PC-3 (cell line): Measurements from ENCODE around the gene NHS. TPM values are rescaled to one million over a fixed set of nuclear protein-coding genes. Genes with fewer than 3 reads are reported as not detected.

Experiments used
- ATAC-seq: fragments of 200-7000 bp; cut with Tn5 transposase; 2 replicates; pipeline ENCODE4 v1.9.1; 2020; ENCODE audit warnings: mild to moderate bottlenecking, moderate library complexity
- BruUV-seq: library from RNA; stranded (reverse); fragments of 400-500 nt; replicated peaks from 2 replicates; lab custom pipeline; 2021; lab: Mats Ljungman, UMichigan
- CTCF ChIA-PET: fragments of 300-600 bp; sonication (Branson Sonifier 250); formaldehyde crosslinking; loops from one replicate; lab custom pipeline; 2022; ENCODE audit warnings: antibody characterized with exemption; lab: Charles Lee
- POLR2A ChIA-PET: fragments of 300-600 bp; sonication (Branson Sonifier 250); formaldehyde crosslinking; loops from one replicate; lab custom pipeline; 2022; ENCODE audit warnings: antibody characterized with exemption; ENCODE audit not compliant: unreplicated experiment; lab: Charles Lee
- DNase-seq: peaks from one replicate; pipeline ENCODE4 v3.0.0-alpha.2; 2015
- H2AFZ ChIP-seq: fragments of 300-600 bp; sonication (generic); 2 replicates; pipeline ENCODE4 v1.6.0; 2016; ENCODE audit warnings: antibody characterized with exemption, low read length
- H3F3A ChIP-seq: fragments of 300-600 bp; sonication (generic); one replicate; pipeline ENCODE4 v1.6.0; 2017; ENCODE audit warnings: antibody characterized with exemption, low read length, control low read depth, mild to moderate bottlenecking; ENCODE audit not compliant: unreplicated experiment
- H3K27ac ChIP-seq: fragments of 300-600 bp; sonication (generic); 2 replicates; pipeline ENCODE4 v1.5.1; 2016; ENCODE audit warnings: mild to moderate bottlenecking, low read length
- H3K27me3 ChIP-seq: fragments of 300-600 bp; sonication (generic); 2 replicates; pipeline ENCODE4 v1.6.1; 2016; ENCODE audit warnings: low read length, mixed read lengths
- H3K36me3 ChIP-seq: fragments of 300-600 bp; sonication (generic); 2 replicates; pipeline ENCODE4 v1.6.1; 2016; ENCODE audit warnings: low read depth, mixed run types, low read length, mixed read lengths
- H3K4me1 ChIP-seq: fragments of 300-600 bp; sonication (generic); 2 replicates; pipeline ENCODE4 v1.5.1; 2016; ENCODE audit warnings: low read length; ENCODE audit not compliant: insufficient read depth
- H3K4me2 ChIP-seq: fragments of 300-600 bp; sonication (generic); 2 replicates; pipeline ENCODE4 v1.6.0; 2016; ENCODE audit warnings: low read length
- H3K4me3 ChIP-seq: fragments of 300-600 bp; sonication (generic); 2 replicates; pipeline ENCODE4 v1.5.1; 2016; ENCODE audit warnings: mild to moderate bottlenecking, low read length, mixed read lengths
- H3K79me2 ChIP-seq: fragments of 300-600 bp; sonication (generic); 2 replicates; pipeline ENCODE4 v1.6.1; 2017; ENCODE audit warnings: low read length, mixed read lengths
- H3K9ac ChIP-seq: fragments of 300-600 bp; sonication (generic); 2 replicates; pipeline ENCODE4 v1.6.0; 2016; ENCODE audit warnings: mild to moderate bottlenecking, low read length
- H3K9me2 ChIP-seq: fragments of 300-600 bp; sonication (generic); replicated peaks from 2 replicates; pipeline ENCODE4 v1.6.1; 2016; ENCODE audit warnings: mixed run types, low read length, mixed read lengths
- H3K9me3 ChIP-seq: fragments of 300-600 bp; sonication (generic); 2 replicates; pipeline ENCODE4 v1.6.1; 2016; ENCODE audit warnings: low read length, mixed read lengths
- H4K20me1 ChIP-seq: fragments of 300-600 bp; sonication (generic); 2 replicates; pipeline ENCODE4 v1.6.1; 2016; ENCODE audit warnings: low read length, mixed read lengths
- EZH2 ChIP-seq: fragments of 300-600 bp; sonication (generic); IDR thresholded peaks from one replicate; pipeline ENCODE4 v1.6.1; 2017; ENCODE audit warnings: antibody characterized with exemption, mild to moderate bottlenecking, low read length; ENCODE audit not compliant: unreplicated experiment
- EZH2phosphoT487 ChIP-seq: fragments of 300-600 bp; sonication (generic); IDR thresholded peaks from 2 replicates; pipeline ENCODE4 v1.6.1; 2018; ENCODE audit warnings: mild to moderate bottlenecking, antibody characterized with exemption, low read length, borderline replicate concordance
- intact Hi-C: fragments of 100-400 bp; cut with micrococcal nuclease; formaldehyde crosslinking; loops from 2 replicates; pipeline ENCODE4 v1.9.0; 2023
- total RNA-seq: library from RNA; depleted of rRNA; stranded (reverse); fragments of >200 nt; gene quantifications from 2 replicates; pipeline ENCODE4 v1.2.3, GENCODE V29; 2014
- TF ChIP-seq, protein P1 (sequence below): fragments of 300-600 bp; sonication (generic); conservative IDR thresholded peaks from 2 replicates; pipeline ENCODE4 v1.5.1; 2017; ENCODE audit warnings: antibody characterized with exemption, low read depth, mild to moderate bottlenecking, low read length

NHS gene
- total RNA-seq, 1 experiment from 2014 or later = 4.9 TPM

DNA sequence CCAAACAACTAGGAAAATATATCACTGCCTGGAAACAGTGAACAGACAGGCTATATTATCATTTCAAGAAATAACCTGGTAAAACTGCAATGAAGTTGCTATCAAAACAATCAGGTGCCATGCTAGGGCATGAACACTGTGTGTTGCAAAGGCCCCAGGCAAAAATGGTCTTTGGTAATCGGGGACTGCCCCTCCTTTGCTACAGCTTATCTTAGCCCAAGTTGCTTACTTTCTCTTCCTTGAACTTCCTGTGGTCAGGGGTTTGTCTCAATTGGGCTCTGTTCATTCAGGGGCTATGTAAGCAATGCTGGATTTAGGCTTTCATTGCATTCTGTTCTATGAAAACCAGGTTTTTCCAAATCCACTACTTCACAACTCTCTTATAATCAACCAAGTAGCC, 392.7 kb downstream of the NHS start:
- Histone ChIP-seq H3K27me3 (peaks cover 23% of the 10 kb centered on the region), H3K9me3 (no peaks in the 10 kb centered on the region), H2AFZ (no peak overlapping the region), H3K27ac (no peak overlapping the region), H3K9ac (no peak overlapping the region), H3K79me2 (no peaks in the 10 kb centered on the region), H3F3A (no peaks in the 10 kb centered on the region), H3K9me2 (no peaks in the 10 kb centered on the region), H3K4me1 (no peaks in the 10 kb centered on the region), H3K4me3 (no peak overlapping the region), H3K36me3 (no peaks in the 10 kb centered on the region), H4K20me1 (no peaks in the 10 kb centered on the region), H3K4me2 (no peak overlapping the region)
- no peak for ATAC-seq
- BruUV-seq = no TSS peak
- intact Hi-C loops = no loop called here
- CTCF ChIA-PET = no interaction called here
- no peak for DNase-seq
- no peak for TF ChIP-seq EZH2phosphoT487
- no peak for TF ChIP-seq EZH2
- TF ChIP-seq, protein P1, sequence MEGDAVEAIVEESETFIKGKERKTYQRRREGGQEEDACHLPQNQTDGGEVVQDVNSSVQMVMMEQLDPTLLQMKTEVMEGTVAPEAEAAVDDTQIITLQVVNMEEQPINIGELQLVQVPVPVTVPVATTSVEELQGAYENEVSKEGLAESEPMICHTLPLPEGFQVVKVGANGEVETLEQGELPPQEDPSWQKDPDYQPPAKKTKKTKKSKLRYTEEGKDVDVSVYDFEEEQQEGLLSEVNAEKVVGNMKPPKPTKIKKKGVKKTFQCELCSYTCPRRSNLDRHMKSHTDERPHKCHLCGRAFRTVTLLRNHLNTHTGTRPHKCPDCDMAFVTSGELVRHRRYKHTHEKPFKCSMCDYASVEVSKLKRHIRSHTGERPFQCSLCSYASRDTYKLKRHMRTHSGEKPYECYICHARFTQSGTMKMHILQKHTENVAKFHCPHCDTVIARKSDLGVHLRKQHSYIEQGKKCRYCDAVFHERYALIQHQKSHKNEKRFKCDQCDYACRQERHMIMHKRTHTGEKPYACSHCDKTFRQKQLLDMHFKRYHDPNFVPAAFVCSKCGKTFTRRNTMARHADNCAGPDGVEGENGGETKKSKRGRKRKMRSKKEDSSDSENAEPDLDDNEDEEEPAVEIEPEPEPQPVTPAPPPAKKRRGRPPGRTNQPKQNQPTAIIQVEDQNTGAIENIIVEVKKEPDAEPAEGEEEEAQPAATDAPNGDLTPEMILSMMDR = no peak
- POLR2A ChIA-PET = no interaction called here

DNA sequence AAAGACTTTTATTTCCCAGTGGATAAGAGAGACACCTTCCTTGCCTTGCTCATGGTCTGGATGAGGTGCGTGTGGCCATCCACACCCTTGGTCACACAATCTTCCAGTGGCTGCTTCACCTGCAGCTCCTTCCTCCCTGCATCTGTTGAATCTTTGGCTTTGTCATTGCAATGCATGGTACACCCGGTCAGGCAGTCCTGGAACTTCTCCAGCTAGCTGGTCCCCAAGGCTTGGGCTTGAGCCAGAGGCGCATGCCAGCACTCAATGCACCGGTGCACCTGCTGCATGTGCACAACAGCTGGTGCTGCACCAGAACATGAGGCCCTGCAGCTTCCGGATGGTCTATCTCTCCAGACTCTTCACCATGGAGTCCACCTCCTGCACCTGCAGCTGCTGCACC, 394.0 kb downstream of the NHS start:
- Histone ChIP-seq H3K4me1 (no peaks in the 10 kb centered on the region), H3F3A (no peaks in the 10 kb centered on the region), H3K9me3 (no peaks in the 10 kb centered on the region), H2AFZ (no peak overlapping the region), H3K4me3 (no peak overlapping the region), H3K27ac (no peak overlapping the region), H4K20me1 (no peaks in the 10 kb centered on the region), H3K27me3 (peaks cover 23% of the 10 kb centered on the region), H3K4me2 (no peak overlapping the region), H3K36me3 (no peaks in the 10 kb centered on the region), H3K9ac (no peak overlapping the region), H3K9me2 (no peaks in the 10 kb centered on the region), H3K79me2 (no peaks in the 10 kb centered on the region)
- BruUV-seq = no TSS peak
- no peak for ATAC-seq
- ChIA-PET CTCF (no interaction called here), POLR2A (no interaction called here)
- no peak for DNase-seq
- intact Hi-C loops = no loop called here
- no peak for TF ChIP-seq EZH2
- TF ChIP-seq, protein P1 = no peak
- TF ChIP-seq EZH2phosphoT487 = no peak

DNA sequence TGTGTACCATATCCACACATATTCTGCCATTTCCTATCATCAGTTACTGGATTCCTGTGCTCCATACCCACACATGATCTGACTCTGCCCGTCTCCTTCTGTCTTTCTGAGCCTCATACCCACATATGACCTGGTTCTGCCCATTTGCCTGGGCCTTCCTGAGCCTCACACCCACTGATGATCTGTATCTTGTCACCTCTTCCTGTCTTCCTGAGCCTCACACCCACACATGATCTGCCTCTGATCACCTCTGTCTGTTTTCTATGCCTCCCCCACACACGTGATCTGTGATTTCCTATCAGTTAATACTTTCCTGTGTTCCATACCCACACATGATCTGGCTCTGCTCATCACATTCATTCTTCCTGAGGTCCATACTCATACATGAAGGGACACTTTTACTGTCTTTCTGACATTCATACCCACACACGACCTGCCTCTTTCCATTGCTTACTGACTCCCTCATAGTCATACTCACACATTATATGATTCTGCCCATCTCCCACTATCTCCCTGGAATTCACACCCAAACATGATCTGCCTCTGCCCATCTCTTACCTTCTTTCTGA, 394.8 kb downstream of the NHS start:
- Histone ChIP-seq H3K9me3 (no peaks in the 10 kb centered on the region), H3K4me3 (no peak overlapping the region), H3K4me1 (no peaks in the 10 kb centered on the region), H3F3A (no peaks in the 10 kb centered on the region), H2AFZ (no peak overlapping the region), H4K20me1 (no peaks in the 10 kb centered on the region), H3K27me3 (peaks cover 27% of the 10 kb centered on the region), H3K9ac (no peak overlapping the region), H3K79me2 (no peaks in the 10 kb centered on the region), H3K27ac (no peak overlapping the region), H3K36me3 (no peaks in the 10 kb centered on the region), H3K9me2 (no peaks in the 10 kb centered on the region), H3K4me2 (no peak overlapping the region)
- ChIA-PET POLR2A (no interaction called here), CTCF (no interaction called here)
- no TSS peak for BruUV-seq
- intact Hi-C loops = no loop called here
- ATAC-seq (no peak), DNase-seq (no peak)
- TF ChIP-seq EZH2 (no peak), EZH2phosphoT487 (no peak)
- TF ChIP-seq, protein P1 = no peak
